Stimulated activated CD4-positive, alpha-beta T cell treated with anti-CD3 and anti-CD28 coated beads, TNF-alpha, amount 100 ng/mL, for 1 hour (primary cell): Measurements from ENCODE around the gene LCLAT1.
"Not testable (repeated sequence)": the region's sequence is repeated elsewhere in the genome, so short reads cannot be mapped to it uniquely, and the experiment has no call there.

Experiments used
- DNase-seq, 3 donors: peaks; one replicate each; pipeline ENCODE4 v3.0.0-alpha.2; 2020; ENCODE audit warnings: low read depth in 3 of 3, low spot score in 1 of 3

The LCLAT1 gene

GRCh38 chr2:30484995-30485394, 37.9 kb downstream of the LCLAT1 start:
- no peak for DNase-seq

- DNase-seq, result no peak
These were observed 39.6 kb downstream of the LCLAT1 start for GRCh38 chr2:30486655-30487054.

GRCh38 chr2:30487603-30488002, 40.6 kb downstream of the LCLAT1 start:
- no peak for DNase-seq

GRCh38 chr2:30488012-30488659, 41.1 kb downstream of the LCLAT1 start:
- no peak for DNase-seq

- no peak for DNase-seq
These were observed 44.2 kb downstream of the LCLAT1 start for GRCh38 chr2:30491225-30491624.

GRCh38 chr2:30492185-30492584, 45.1 kb downstream of the LCLAT1 start:
- no peak for DNase-seq

- DNase-seq, result no peak
These were observed 45.6 kb downstream of the LCLAT1 start for GRCh38 chr2:30492619-30493018.

- DNase-seq, result no peak
These were observed 46.4 kb downstream of the LCLAT1 start for GRCh38 chr2:30493440-30493839.

- DNase-seq, result not testable (repeated sequence)
These were observed 48.9 kb downstream of the LCLAT1 start for GRCh38 chr2:30495896-30496295.

GRCh38 chr2:30499681-30500080, 52.6 kb downstream of the LCLAT1 start:
- DNase-seq, result no peak

- DNase-seq, result no peak
These were observed 53.7 kb downstream of the LCLAT1 start for GRCh38 chr2:30500699-30501098.

- DNase-seq, result no peak
These were observed 55.3 kb downstream of the LCLAT1 start for GRCh38 chr2:30502310-30502709.

- DNase-seq, result no peak
These were observed 56.1 kb downstream of the LCLAT1 start for GRCh38 chr2:30503007-30503694.

- no peak for DNase-seq
These were observed 56.6 kb downstream of the LCLAT1 start for GRCh38 chr2:30503695-30504052.

- no peak for DNase-seq
These were observed 57.7 kb downstream of the LCLAT1 start for GRCh38 chr2:30504731-30505130.

- no peak for DNase-seq
These were observed 58.6 kb downstream of the LCLAT1 start for GRCh38 chr2:30505500-30506180.

GRCh38 chr2:30507460-30507859, 60.4 kb downstream of the LCLAT1 start:
- DNase-seq, result not testable (repeated sequence)

GRCh38 chr2:30509716-30510115, 62.7 kb downstream of the LCLAT1 start:
- no peak for DNase-seq

GRCh38 chr2:30510409-30510808, 63.4 kb downstream of the LCLAT1 start:
- no peak for DNase-seq

- no peak for DNase-seq
These were observed 64.4 kb downstream of the LCLAT1 start for GRCh38 chr2:30511122-30512083.

- DNase-seq, result no peak
These were observed 65.3 kb downstream of the LCLAT1 start for GRCh38 chr2:30512243-30512886.
